ENCODE measurements around the gene CSRP2. TPM values are rescaled to one million over a fixed set of nuclear protein-coding genes. Genes with fewer than 3 reads are reported as not detected.

Gene CSRP2
- total RNA-seq, 1 donor from 2014 or later = 119 TPM

GRCh38 chr12:76810671-76811419, 68.0 kb downstream of the CSRP2 start:
- DNase-seq (ENCODE audit: low read depth) = no peak
- no peak for TF ChIP-seq CTCF (conservative IDR thresholded peaks at IDR 0.05; ENCODE audit: low read depth, low read length)
- no peak overlapping the region for H3K4me3 ChIP-seq (ENCODE audit: low read depth, low read length)

Other genes with a start within 250 kb of the CSRP2 start
- gene ZDHHC17, start 114.9 kb downstream of the CSRP2 start, total RNA-seq = 12.6 and 23.6 TPM in 2 replicates
- 20.5 and 22.1 TPM in 2 replicates for gene E2F7, start 186.6 kb upstream of the CSRP2 start, total RNA-seq